Peyer's patch (tissue), 4 donors: ENCODE measurements around the gene AKAP10. TPM values are rescaled to one million over a fixed set of nuclear protein-coding genes. Genes with fewer than 3 reads are reported as not detected.

ENCODE experiments used
- DNase-seq, 3 donors: peaks; one replicate each; pipeline ENCODE4 v3.0.0-alpha.2; 2017 to 2019
- H3K27ac ChIP-seq, 4 donors: fragments of 200-600 bp; sonication (generic); one replicate each; pipeline ENCODE4 v1.5.1; 2016 to 2019
- H3K27me3 ChIP-seq, 2 donors: fragments of 200-600 bp; sonication (generic); one replicate each; pipeline ENCODE4 v1.5.1; 2019
- H3K36me3 ChIP-seq, 3 donors: fragments of 200-600 bp; sonication (generic); one replicate each; pipeline ENCODE4 v1.5.1; 2016 to 2019
- H3K4me1 ChIP-seq, 4 donors: fragments of 200-600 bp; sonication (generic); one replicate each; pipeline ENCODE4 v1.5.1; 2016 to 2019
- H3K4me3 ChIP-seq, 4 donors: fragments of 200-600 bp; sonication (generic); 1 replicate in 3 of 4; 2 replicates in 1 of 4; pipeline ENCODE4 v1.5.1; 2016 to 2019; ENCODE audit warnings: mild to moderate bottlenecking in 1 of 4
- H3K9me3 ChIP-seq, 4 donors: fragments of 200-600 bp; sonication (generic); one replicate each; pipeline ENCODE4 v1.5.1; 2016 to 2019; ENCODE audit warnings: mild to moderate bottlenecking in 1 of 4
- POLR2A ChIP-seq, 2 donors: fragments of 450-650 bp; IDR thresholded peaks; one replicate each; pipeline ENCODE4 v1.5.1; 2017; ENCODE audit warnings: antibody characterized with exemption in 2 of 2, mild to moderate bottlenecking in 2 of 2, moderate library complexity in 2 of 2
- total RNA-seq, 4 donors: library from RNA; depleted of rRNA; stranded (reverse); fragments of >200 nt; gene quantifications; one replicate each; pipeline ENCODE4 v1.1.0, GENCODE V29; 2016
- TF ChIP-seq, protein P1 (sequence below), 6 experiments: fragments of 450-650 bp in 4 of 6; fragments of 200-600 bp in 2 of 6; sonication (generic) in 1 of 6; IDR thresholded peaks; one replicate each; pipeline ENCODE4 v1.5.1; 2017 to 2019; ENCODE audit warnings: antibody characterized with exemption in 6 of 6, mild to moderate bottlenecking in 3 of 6, moderate library complexity in 1 of 6

The AKAP10 gene
- total RNA-seq, 4 donors from 2014 or later: 22.9 to 77.6 (median 30.3) TPM

GRCh38 chr17:20010099-20010863, 32.7 kb upstream of the AKAP10 start:
- DNase-seq: peak in 1 of 3 donors; percentile 55
- TF ChIP-seq POLR2A (IDR thresholded peaks at IDR 0.05): no peak
- TF ChIP-seq, protein P1, sequence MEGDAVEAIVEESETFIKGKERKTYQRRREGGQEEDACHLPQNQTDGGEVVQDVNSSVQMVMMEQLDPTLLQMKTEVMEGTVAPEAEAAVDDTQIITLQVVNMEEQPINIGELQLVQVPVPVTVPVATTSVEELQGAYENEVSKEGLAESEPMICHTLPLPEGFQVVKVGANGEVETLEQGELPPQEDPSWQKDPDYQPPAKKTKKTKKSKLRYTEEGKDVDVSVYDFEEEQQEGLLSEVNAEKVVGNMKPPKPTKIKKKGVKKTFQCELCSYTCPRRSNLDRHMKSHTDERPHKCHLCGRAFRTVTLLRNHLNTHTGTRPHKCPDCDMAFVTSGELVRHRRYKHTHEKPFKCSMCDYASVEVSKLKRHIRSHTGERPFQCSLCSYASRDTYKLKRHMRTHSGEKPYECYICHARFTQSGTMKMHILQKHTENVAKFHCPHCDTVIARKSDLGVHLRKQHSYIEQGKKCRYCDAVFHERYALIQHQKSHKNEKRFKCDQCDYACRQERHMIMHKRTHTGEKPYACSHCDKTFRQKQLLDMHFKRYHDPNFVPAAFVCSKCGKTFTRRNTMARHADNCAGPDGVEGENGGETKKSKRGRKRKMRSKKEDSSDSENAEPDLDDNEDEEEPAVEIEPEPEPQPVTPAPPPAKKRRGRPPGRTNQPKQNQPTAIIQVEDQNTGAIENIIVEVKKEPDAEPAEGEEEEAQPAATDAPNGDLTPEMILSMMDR (IDR thresholded peaks at IDR 0.05): peak in 2 of 6 experiments; percentile 17 to 23
- no peaks in the 10 kb centered on the region for H3K27me3 ChIP-seq
- peak overlapping the region; percentile 38 to 74 (median 57) for H3K27ac ChIP-seq
- H3K4me1 ChIP-seq: peaks cover 0 to 7% (median 5%) of the 10 kb centered on the region in 4 donors
- H3K4me3 ChIP-seq: peak overlapping the region; percentile 54 to 74 (median 66)
- no peaks in the 10 kb centered on the region for H3K36me3 ChIP-seq
- H3K9me3 ChIP-seq: no peaks in the 10 kb centered on the region

GRCh38 chr17:20009302-20010098, 31.9 kb upstream of the AKAP10 start, which contains the start of gene SPECC1:
Gene SPECC1 (plus strand): TSS chr17:20009359. CDS start chr17:20096652, 87,293 bp downstream.
- peak; percentile 73 to 93 (median 85) for DNase-seq
- Histone ChIP-seq H3K9me3 (no peaks in the 10 kb centered on the region), H3K27me3 (no peaks in the 10 kb centered on the region), H3K4me1 (peaks cover 0 to 7% (median 5%) of the 10 kb centered on the region in 4 donors), H3K4me3 (peak within 1 kb of the TSS; percentile 54 to 74 (median 66)), H3K36me3 (no peaks in the 10 kb centered on the region), H3K27ac (peak within 1 kb of the TSS; percentile 38 to 74 (median 57))
- TF ChIP-seq, protein P1 (IDR thresholded peaks at IDR 0.05): peak; percentile 91 to 99 (median 93)
- TF ChIP-seq POLR2A (IDR thresholded peaks at IDR 0.05): no peak

- H3K27ac ChIP-seq: peak overlapping the region in 2 of 4 donors; percentile 38 to 67
- TF ChIP-seq POLR2A (IDR thresholded peaks at IDR 0.05): no peak
- TF ChIP-seq, protein P1 (IDR thresholded peaks at IDR 0.05): no peak
- no peak for DNase-seq
Observed at GRCh38 chr17:20009052-20009301, 31.3 kb upstream of the AKAP10 start.

DNA sequence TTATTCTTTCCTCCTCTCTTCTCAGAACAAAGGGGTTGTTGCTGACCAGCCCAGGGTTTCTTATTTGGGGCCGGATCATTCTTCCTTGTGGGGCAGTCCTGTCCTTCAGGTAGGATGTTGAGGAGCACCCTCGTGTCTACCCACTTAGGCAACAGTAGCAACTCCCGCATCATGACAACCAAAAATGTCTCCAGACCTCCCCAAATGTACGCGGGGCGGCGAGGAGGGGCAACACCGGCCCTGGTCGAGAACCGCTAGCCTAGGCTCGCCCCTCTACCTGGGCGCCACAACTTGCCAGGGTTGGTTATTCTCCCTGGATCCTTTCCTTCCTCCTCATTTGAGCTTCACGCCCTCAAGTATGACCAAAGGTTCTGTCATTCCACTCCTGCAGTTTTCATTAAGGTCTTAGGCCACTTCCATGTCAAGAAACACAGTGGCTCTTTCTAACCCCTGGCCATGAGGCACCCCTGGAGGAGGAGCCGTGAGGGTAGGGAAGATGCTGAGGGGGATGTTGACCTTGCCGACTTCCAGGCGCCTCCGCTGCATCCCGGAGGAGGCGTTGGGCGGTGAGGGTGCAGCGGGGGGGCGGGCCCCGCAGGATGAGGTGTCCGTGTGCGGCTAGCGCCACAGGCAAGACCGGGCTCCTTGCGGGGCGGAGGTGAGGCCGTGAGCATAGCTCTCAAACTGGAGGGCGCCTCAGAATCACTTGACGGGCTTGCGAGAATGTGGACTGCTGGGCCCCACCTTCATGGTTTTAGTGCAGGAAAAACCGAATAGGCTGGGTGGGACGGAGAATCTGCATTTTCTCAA, 30.8 kb upstream of the AKAP10 start:
- TF ChIP-seq POLR2A (IDR thresholded peaks at IDR 0.05): no peak
- TF ChIP-seq, protein P1 (IDR thresholded peaks at IDR 0.05): no peak
- H3K27ac ChIP-seq: peak overlapping the region in 2 of 4 donors; percentile 38 to 67

More at GRCh38 chr17:20009052-20009301, 31.3 kb upstream of the AKAP10 start:
- no peaks in the 10 kb centered on the region for H3K27me3 ChIP-seq
- H3K36me3 ChIP-seq: no peaks in the 10 kb centered on the region
- H3K9me3 ChIP-seq: no peaks in the 10 kb centered on the region
- H3K4me3 ChIP-seq: peak overlapping the region; percentile 54 to 74 (median 66)
- H3K4me1 ChIP-seq: peaks cover 0 to 7% (median 5%) of the 10 kb centered on the region in 4 donors

GRCh38 chr17:19996502-19996901, 18.9 kb upstream of the AKAP10 start:
- H3K36me3 ChIP-seq: no peaks in the 10 kb centered on the region
- no peaks in the 10 kb centered on the region for H3K9me3 ChIP-seq
- H3K27ac ChIP-seq: no peak overlapping the region
- no peaks in the 10 kb centered on the region for H3K4me1 ChIP-seq
- no peaks in the 10 kb centered on the region for H3K27me3 ChIP-seq
- TF ChIP-seq POLR2A (IDR thresholded peaks at IDR 0.05): no peak
- TF ChIP-seq, protein P1 (IDR thresholded peaks at IDR 0.05): no peak
- DNase-seq: no peak
- no peak overlapping the region for H3K4me3 ChIP-seq

More for the DNA sequence above, 30.8 kb upstream of the AKAP10 start:
- peak; percentile 19 to 53 (median 51) for DNase-seq
- Histone ChIP-seq H3K4me1 (peaks cover 0 to 7% (median 5%) of the 10 kb centered on the region in 4 donors), H3K27me3 (no peaks in the 10 kb centered on the region), H3K4me3 (peak overlapping the region; percentile 54 to 74 (median 66)), H3K36me3 (no peaks in the 10 kb centered on the region), H3K9me3 (no peaks in the 10 kb centered on the region)
